Peyer's patch (tissue), 4 donors: ENCODE results near the gene ELMOD3. TPM values are rescaled to one million over a fixed set of nuclear protein-coding genes. Genes with fewer than 3 reads are reported as not detected.

Experiments used
- DNase-seq, 3 donors: peaks; one replicate each; pipeline ENCODE4 v3.0.0-alpha.2; 2017 to 2019
- H3K27ac ChIP-seq, 4 donors: fragments of 200-600 bp; sonication (generic); one replicate each; pipeline ENCODE4 v1.5.1; 2016 to 2019
- H3K27me3 ChIP-seq, 2 donors: fragments of 200-600 bp; sonication (generic); one replicate each; pipeline ENCODE4 v1.5.1; 2019
- H3K36me3 ChIP-seq, 3 donors: fragments of 200-600 bp; sonication (generic); one replicate each; pipeline ENCODE4 v1.5.1; 2016 to 2019
- H3K4me1 ChIP-seq, 4 donors: fragments of 200-600 bp; sonication (generic); one replicate each; pipeline ENCODE4 v1.5.1; 2016 to 2019
- H3K4me3 ChIP-seq, 4 donors: fragments of 200-600 bp; sonication (generic); 1 replicate in 3 of 4; 2 replicates in 1 of 4; pipeline ENCODE4 v1.5.1; 2016 to 2019; ENCODE audit warnings: mild to moderate bottlenecking in 1 of 4
- H3K9me3 ChIP-seq, 4 donors: fragments of 200-600 bp; sonication (generic); one replicate each; pipeline ENCODE4 v1.5.1; 2016 to 2019; ENCODE audit warnings: mild to moderate bottlenecking in 1 of 4
- CTCF ChIP-seq, 6 experiments: fragments of 450-650 bp in 4 of 6; fragments of 200-600 bp in 2 of 6; sonication (generic) in 1 of 6; IDR thresholded peaks; one replicate each; pipeline ENCODE4 v1.5.1; 2017 to 2019; ENCODE audit warnings: antibody characterized with exemption in 6 of 6, mild to moderate bottlenecking in 3 of 6, moderate library complexity in 1 of 6
- POLR2A ChIP-seq, 2 donors: fragments of 450-650 bp; IDR thresholded peaks; one replicate each; pipeline ENCODE4 v1.5.1; 2017; ENCODE audit warnings: antibody characterized with exemption in 2 of 2, mild to moderate bottlenecking in 2 of 2, moderate library complexity in 2 of 2
- total RNA-seq, 4 donors: library from RNA; depleted of rRNA; stranded (reverse); fragments of >200 nt; gene quantifications; one replicate each; pipeline ENCODE4 v1.1.0, GENCODE V29; 2016

ELMOD3 gene
- total RNA-seq, 4 donors from 2014 or later = 28.1 to 49.4 (median 45.8) TPM

- H3K36me3 ChIP-seq = no peaks in the 10 kb centered on the region
- DNase-seq = no peak
- no peak overlapping the region for H3K4me3 ChIP-seq
- H3K9me3 ChIP-seq = no peaks in the 10 kb centered on the region
- no peak for TF ChIP-seq POLR2A (IDR thresholded peaks at IDR 0.05)
- TF ChIP-seq CTCF (IDR thresholded peaks at IDR 0.05) = no peak
- peaks cover 0 to 38% (median 18%) of the 10 kb centered on the region in 4 donors for H3K4me1 ChIP-seq
- H3K27ac ChIP-seq = peak overlapping the region in 3 of 4 donors; percentile 34 to 65 (median 57)
- H3K27me3 ChIP-seq = no peaks in the 10 kb centered on the region
Measured at GRCh38 chr2:85422072-85422457, 67.5 kb downstream of the ELMOD3 start.

GRCh38 chr2:85423525-85423924 is 69.0 kb downstream of the ELMOD3 start:
- no peak for DNase-seq
- Histone ChIP-seq H3K27me3 (no peaks in the 10 kb centered on the region), H3K36me3 (no peaks in the 10 kb centered on the region), H3K27ac (no peak overlapping the region), H3K4me1 (peaks cover 0 to 33% (median 16%) of the 10 kb centered on the region in 4 donors), H3K4me3 (no peak overlapping the region), H3K9me3 (no peaks in the 10 kb centered on the region)
- TF ChIP-seq POLR2A (IDR thresholded peaks at IDR 0.05) (no peak), CTCF (IDR thresholded peaks at IDR 0.05) (no peak)

- no peak for DNase-seq
- Histone ChIP-seq H3K27me3 (no peaks in the 10 kb centered on the region), H3K4me1 (peaks cover 0 to 16% (median 8%) of the 10 kb centered on the region in 4 donors), H3K4me3 (no peak overlapping the region), H3K36me3 (no peaks in the 10 kb centered on the region), H3K27ac (no peak overlapping the region), H3K9me3 (no peaks in the 10 kb centered on the region)
- TF ChIP-seq CTCF (IDR thresholded peaks at IDR 0.05) (no peak), POLR2A (IDR thresholded peaks at IDR 0.05) (no peak)
Measured at GRCh38 chr2:85425588-85425987, 71.0 kb downstream of the ELMOD3 start.

GRCh38 chr2:85427300-85427835 is 72.8 kb downstream of the ELMOD3 start:
- H3K27ac ChIP-seq = no peak overlapping the region
- no peaks in the 10 kb centered on the region for H3K36me3 ChIP-seq
- H3K4me1 ChIP-seq = no peaks in the 10 kb centered on the region
- H3K27me3 ChIP-seq = no peaks in the 10 kb centered on the region
- no peaks in the 10 kb centered on the region for H3K9me3 ChIP-seq
- no peak overlapping the region for H3K4me3 ChIP-seq
- DNase-seq = no peak
- TF ChIP-seq POLR2A (IDR thresholded peaks at IDR 0.05) = no peak
- TF ChIP-seq CTCF (IDR thresholded peaks at IDR 0.05) = no peak

GRCh38 chr2:85428343-85428881 is 73.8 kb downstream of the ELMOD3 start:
- Histone ChIP-seq H3K4me1 (no peaks in the 10 kb centered on the region), H3K27ac (no peak overlapping the region), H3K36me3 (no peaks in the 10 kb centered on the region)

More at GRCh38 chr2:85428343-85428881, 73.8 kb downstream of the ELMOD3 start:
- TF ChIP-seq POLR2A (IDR thresholded peaks at IDR 0.05) (no peak), CTCF (IDR thresholded peaks at IDR 0.05) (no peak)
- H3K4me3 ChIP-seq = no peak overlapping the region
- H3K9me3 ChIP-seq = no peaks in the 10 kb centered on the region
- no peak for DNase-seq
- no peaks in the 10 kb centered on the region for H3K27me3 ChIP-seq
